Skeletal muscle tissue (tissue), 4 donors: Measurements from ENCODE around the gene LRSAM1. TPM values are rescaled to one million over a fixed set of nuclear protein-coding genes. Genes with fewer than 3 reads are reported as not detected.

ENCODE experiments used
- H3K27ac ChIP-seq: one replicate; pipeline ENCODE4 v1.7.0; 2013; ENCODE audit warnings: mild to moderate bottlenecking, low read depth, low read length, inconsistent platforms
- H3K27me3 ChIP-seq, 3 donors: one replicate each; pipeline ENCODE4 v1.7.0; 2013; ENCODE audit warnings: low read length in 3 of 3; ENCODE audit not compliant: control insufficient read depth in 3 of 3, insufficient read depth in 3 of 3
- H3K36me3 ChIP-seq, 3 donors: one replicate each; pipeline ENCODE4 v1.7.0; 2013; ENCODE audit warnings: low read length in 3 of 3; ENCODE audit not compliant: control insufficient read depth in 3 of 3, insufficient read depth in 3 of 3
- H3K4me1 ChIP-seq, 3 donors: one replicate each; pipeline ENCODE4 v1.7.0; 2013; ENCODE audit warnings: low read length in 3 of 3, mild to moderate bottlenecking in 3 of 3; ENCODE audit not compliant: control insufficient read depth in 3 of 3, insufficient read depth in 3 of 3
- H3K4me3 ChIP-seq, 3 donors: one replicate each; pipeline ENCODE4 v1.7.0; 2013; ENCODE audit warnings: low read length in 3 of 3
- H3K9ac ChIP-seq, 3 donors: one replicate each; pipeline ENCODE4 v1.7.0; 2013; ENCODE audit warnings: low read length in 3 of 3, mild to moderate bottlenecking in 3 of 3, moderate library complexity in 2 of 3, low read depth in 1 of 3
- H3K9me3 ChIP-seq, 3 donors: one replicate each; pipeline ENCODE4 v1.7.0; 2013; ENCODE audit warnings: low read length in 3 of 3; ENCODE audit not compliant: control insufficient read depth in 3 of 3
- total RNA-seq: library from RNA; depleted of rRNA; stranded (reverse); fragments of >200 nt; gene quantifications from one replicate; pipeline ENCODE4 v1.2.3, GENCODE V29; 2014
- donor health status: Osteomylitis.

The LRSAM1 gene
- total RNA-seq, 1 donor from 2014 or later = 10.4 TPM

- peak overlapping the region; percentile 93 to 98 (median 96) for H3K4me3 ChIP-seq
- peak overlapping the region; percentile 96 to 99 (median 97) for H3K9ac ChIP-seq
- H3K9me3 ChIP-seq = no peaks in the 10 kb centered on the region
- H3K27me3 ChIP-seq = no peaks in the 10 kb centered on the region
- H3K27ac ChIP-seq = peak overlapping the region; percentile 93
- peaks cover 7 to 10% (median 9%) of the 10 kb centered on the region in 3 donors for H3K36me3 ChIP-seq
- peaks cover 22 to 46% (median 28%) of the 10 kb centered on the region in 3 donors for H3K4me1 ChIP-seq
These were observed 26.7 kb upstream of the LRSAM1 start for GRCh38 chr9:127424676-127424999.

- Histone ChIP-seq H3K9me3 (no peaks in the 10 kb centered on the region), H3K27me3 (no peaks in the 10 kb centered on the region), H3K9ac (no peak overlapping the region), H3K27ac (peak overlapping the region; percentile 93), H3K36me3 (peaks cover 16 to 19% (median 18%) of the 10 kb centered on the region in 3 donors), H3K4me3 (peak overlapping the region in 1 of 3 donors; percentile 4), H3K4me1 (peaks cover 22 to 42% (median 26%) of the 10 kb centered on the region in 3 donors)
These were observed 24.6 kb upstream of the LRSAM1 start for GRCh38 chr9:127426756-127427155.

DNA sequence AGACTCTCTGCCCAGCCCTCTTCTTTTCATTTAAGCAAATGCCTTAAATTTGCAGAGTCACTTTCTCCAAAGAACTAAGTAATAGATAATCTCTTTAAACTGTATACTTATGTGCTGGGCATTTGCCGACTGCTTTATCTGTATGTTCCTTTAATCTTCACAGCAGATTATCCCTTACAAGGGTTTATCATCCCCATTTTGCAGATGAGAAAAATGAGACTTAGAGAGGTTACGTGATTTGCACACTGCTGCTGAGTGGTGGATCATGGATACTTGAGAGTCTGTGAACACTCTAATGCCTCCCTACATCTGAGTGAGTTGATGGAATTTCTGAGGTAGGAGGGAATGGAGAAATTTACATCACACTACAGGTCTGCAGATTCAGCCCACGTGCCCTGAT, 23.0 kb upstream of the LRSAM1 start:
- Histone ChIP-seq H3K27me3 (no peaks in the 10 kb centered on the region), H3K9ac (no peak overlapping the region), H3K9me3 (no peaks in the 10 kb centered on the region), H3K4me1 (peaks cover 15 to 27% (median 22%) of the 10 kb centered on the region in 3 donors), H3K27ac (no peak overlapping the region), H3K4me3 (no peak overlapping the region), H3K36me3 (peaks cover 21 to 24% (median 21%) of the 10 kb centered on the region in 3 donors)

DNA sequence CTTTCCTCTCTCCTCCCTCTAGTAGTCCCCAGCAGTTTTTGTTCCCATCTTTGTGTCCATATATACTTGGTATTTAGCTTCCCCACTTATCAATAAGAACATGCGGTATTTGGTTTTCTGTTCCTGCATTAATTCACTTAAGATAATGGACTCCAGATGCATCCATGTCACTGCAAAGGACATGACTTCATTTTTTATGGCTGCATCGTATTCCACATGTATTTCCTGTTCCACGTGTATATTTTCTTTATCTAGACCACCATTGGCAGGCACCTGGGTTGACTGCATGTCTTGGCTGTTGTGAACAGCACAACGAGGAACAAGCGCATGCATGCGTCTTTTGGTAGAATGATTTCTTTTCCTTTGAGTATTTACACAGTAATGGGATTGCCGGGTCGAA, 20.9 kb upstream of the LRSAM1 start:
- peaks cover 39 to 45% (median 39%) of the 10 kb centered on the region in 3 donors for H3K36me3 ChIP-seq
- no peaks in the 10 kb centered on the region for H3K27me3 ChIP-seq
- peaks cover 9 to 16% (median 11%) of the 10 kb centered on the region in 3 donors for H3K4me1 ChIP-seq
- no peak overlapping the region for H3K4me3 ChIP-seq
- no peak overlapping the region for H3K9ac ChIP-seq
- H3K9me3 ChIP-seq = no peaks in the 10 kb centered on the region
- no peak overlapping the region for H3K27ac ChIP-seq

GRCh38 chr9:127437497-127438264, 13.6 kb upstream of the LRSAM1 start:
- H3K27me3 ChIP-seq = no peaks in the 10 kb centered on the region
- peaks cover 76 to 77% (median 77%) of the 10 kb centered on the region in 3 donors for H3K36me3 ChIP-seq
- H3K27ac ChIP-seq = no peak overlapping the region
- H3K4me3 ChIP-seq = no peak overlapping the region
- H3K4me1 ChIP-seq = no peaks in the 10 kb centered on the region
- no peaks in the 10 kb centered on the region for H3K9me3 ChIP-seq
- no peak overlapping the region for H3K9ac ChIP-seq

GRCh38 chr9:127438394-127438793, 12.9 kb upstream of the LRSAM1 start:
- Histone ChIP-seq H3K9me3 (no peaks in the 10 kb centered on the region), H3K4me1 (no peaks in the 10 kb centered on the region), H3K9ac (no peak overlapping the region), H3K4me3 (no peak overlapping the region), H3K36me3 (peaks cover 74 to 76% (median 75%) of the 10 kb centered on the region in 3 donors), H3K27me3 (no peaks in the 10 kb centered on the region), H3K27ac (no peak overlapping the region)

DNA sequence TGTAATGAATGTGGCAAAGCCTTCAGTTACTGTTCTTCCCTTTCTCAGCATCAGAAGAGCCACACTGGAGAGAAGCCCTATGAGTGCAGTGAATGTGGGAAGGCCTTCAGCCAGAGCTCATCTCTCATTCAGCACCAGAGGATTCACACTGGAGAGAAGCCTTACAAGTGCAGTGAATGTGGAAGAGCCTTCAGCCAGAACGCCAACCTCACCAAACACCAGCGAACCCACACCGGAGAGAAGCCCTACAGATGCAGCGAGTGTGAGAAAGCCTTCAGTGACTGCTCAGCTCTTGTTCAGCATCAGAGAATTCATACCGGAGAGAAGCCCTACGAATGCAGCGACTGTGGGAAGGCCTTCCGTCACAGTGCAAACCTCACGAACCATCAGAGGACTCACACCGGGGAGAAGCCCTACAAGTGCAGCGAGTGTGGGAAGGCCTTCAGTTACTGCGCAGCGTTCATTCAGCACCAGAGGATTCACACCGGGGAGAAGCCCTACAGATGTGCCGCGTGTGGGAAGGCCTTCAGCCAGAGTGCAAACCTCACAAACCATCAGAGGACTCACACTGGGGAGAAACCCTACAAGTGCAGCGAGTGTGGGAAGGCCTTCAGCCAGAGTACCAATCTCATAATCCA, 6.9 kb upstream of the LRSAM1 start:
- Histone ChIP-seq H3K36me3 (peaks cover 69 to 76% (median 70%) of the 10 kb centered on the region in 3 donors), H3K27ac (no peak overlapping the region), H3K9me3 (no peaks in the 10 kb centered on the region), H3K4me3 (no peak overlapping the region), H3K9ac (no peak overlapping the region), H3K27me3 (no peaks in the 10 kb centered on the region), H3K4me1 (peaks cover 4 to 12% (median 6%) of the 10 kb centered on the region in 3 donors)

- Histone ChIP-seq H3K27ac (no peak overlapping the region), H3K27me3 (no peaks in the 10 kb centered on the region), H3K4me1 (peaks cover 12 to 20% (median 14%) of the 10 kb centered on the region in 3 donors), H3K9ac (no peak overlapping the region), H3K36me3 (peaks cover 67 to 76% (median 73%) of the 10 kb centered on the region in 3 donors), H3K9me3 (no peaks in the 10 kb centered on the region), H3K4me3 (no peak overlapping the region)
These were observed 6.1 kb upstream of the LRSAM1 start for GRCh38 chr9:127444921-127445850.

GRCh38 chr9:127445851-127446712, 5.2 kb upstream of the LRSAM1 start:
- Histone ChIP-seq H3K4me3 (no peak overlapping the region), H3K4me1 (peaks cover 16 to 27% (median 16%) of the 10 kb centered on the region in 3 donors), H3K36me3 (peaks cover 60 to 67% (median 66%) of the 10 kb centered on the region in 3 donors), H3K27ac (no peak overlapping the region), H3K9me3 (no peaks in the 10 kb centered on the region), H3K9ac (no peak overlapping the region), H3K27me3 (no peaks in the 10 kb centered on the region)
